AG04450 (cell line): Measurements from ENCODE around the gene PPARA. TPM values are rescaled to one million over a fixed set of nuclear protein-coding genes. Genes with fewer than 3 reads are reported as not detected.

ENCODE experiments used
- CTCF ChIA-PET: fragments of 300-600, 350-600 bp; formaldehyde crosslinking; extraction: SDS; loops from one replicate; lab custom pipeline; 2022; ENCODE audit warnings: antibody characterized with exemption, inconsistent platforms; lab: Charles Lee
- POLR2A ChIA-PET: fragments of 350-600 bp; formaldehyde crosslinking; extraction: SDS; loops from one replicate; lab custom pipeline; 2021; ENCODE audit warnings: antibody characterized with exemption, inconsistent platforms; lab: Yijun Ruan, JAX
- DNase-seq: peaks from one replicate; pipeline ENCODE4 v3.0.0-alpha.2; 2011; ENCODE audit warnings: low read depth, low spot score
- H3K27ac ChIP-seq: one replicate; pipeline ENCODE4 v1.5.1; 2012; ENCODE audit warnings: low read depth, low read length, control low read depth
- H3K27me3 ChIP-seq: one replicate; pipeline ENCODE4 v1.6.0; 2012; ENCODE audit warnings: low read length; ENCODE audit not compliant: control insufficient read depth, insufficient read depth
- H3K4me3 ChIP-seq: 2 replicates; pipeline ENCODE4 v1.5.1; 2011; ENCODE audit warnings: mild to moderate bottlenecking, low read depth, low read length, control low read depth
- H3K9me3 ChIP-seq: 2 replicates; pipeline ENCODE4 v1.5.1; 2012; ENCODE audit warnings: low read length; ENCODE audit not compliant: control insufficient read depth, insufficient read depth
- polyA plus RNA-seq: library from polyadenylated mRNA; depleted of rRNA; stranded (reverse); fragments of >200 nt; gene quantifications from 2 replicates; pipeline ENCODE4 v1.2.3, GENCODE V29; 2011
- TF ChIP-seq, protein P1 (sequence below): IDR thresholded peaks from 2 replicates; pipeline ENCODE4 v1.5.1; 2011; ENCODE audit warnings: low read depth, low read length, control low read depth, inconsistent platforms

The PPARA gene
- polyA plus RNA-seq, 1 experiment, result 10.4 TPM

- H3K27ac ChIP-seq, result no peak overlapping the region
- ChIA-PET POLR2A (no interaction called here), CTCF (no interaction called here)
- TF ChIP-seq, protein P1, sequence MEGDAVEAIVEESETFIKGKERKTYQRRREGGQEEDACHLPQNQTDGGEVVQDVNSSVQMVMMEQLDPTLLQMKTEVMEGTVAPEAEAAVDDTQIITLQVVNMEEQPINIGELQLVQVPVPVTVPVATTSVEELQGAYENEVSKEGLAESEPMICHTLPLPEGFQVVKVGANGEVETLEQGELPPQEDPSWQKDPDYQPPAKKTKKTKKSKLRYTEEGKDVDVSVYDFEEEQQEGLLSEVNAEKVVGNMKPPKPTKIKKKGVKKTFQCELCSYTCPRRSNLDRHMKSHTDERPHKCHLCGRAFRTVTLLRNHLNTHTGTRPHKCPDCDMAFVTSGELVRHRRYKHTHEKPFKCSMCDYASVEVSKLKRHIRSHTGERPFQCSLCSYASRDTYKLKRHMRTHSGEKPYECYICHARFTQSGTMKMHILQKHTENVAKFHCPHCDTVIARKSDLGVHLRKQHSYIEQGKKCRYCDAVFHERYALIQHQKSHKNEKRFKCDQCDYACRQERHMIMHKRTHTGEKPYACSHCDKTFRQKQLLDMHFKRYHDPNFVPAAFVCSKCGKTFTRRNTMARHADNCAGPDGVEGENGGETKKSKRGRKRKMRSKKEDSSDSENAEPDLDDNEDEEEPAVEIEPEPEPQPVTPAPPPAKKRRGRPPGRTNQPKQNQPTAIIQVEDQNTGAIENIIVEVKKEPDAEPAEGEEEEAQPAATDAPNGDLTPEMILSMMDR, result no peak
- no peaks in the 10 kb centered on the region; the same call in 1 of the 2 replicates for H3K9me3 ChIP-seq
- H3K27me3 ChIP-seq, result no peaks in the 10 kb centered on the region
- no peak overlapping the region for H3K4me3 ChIP-seq
- no peak for DNase-seq
These were observed 91.8 kb downstream of the PPARA start for GRCh38 chr22:46242076-46242475.

DNA sequence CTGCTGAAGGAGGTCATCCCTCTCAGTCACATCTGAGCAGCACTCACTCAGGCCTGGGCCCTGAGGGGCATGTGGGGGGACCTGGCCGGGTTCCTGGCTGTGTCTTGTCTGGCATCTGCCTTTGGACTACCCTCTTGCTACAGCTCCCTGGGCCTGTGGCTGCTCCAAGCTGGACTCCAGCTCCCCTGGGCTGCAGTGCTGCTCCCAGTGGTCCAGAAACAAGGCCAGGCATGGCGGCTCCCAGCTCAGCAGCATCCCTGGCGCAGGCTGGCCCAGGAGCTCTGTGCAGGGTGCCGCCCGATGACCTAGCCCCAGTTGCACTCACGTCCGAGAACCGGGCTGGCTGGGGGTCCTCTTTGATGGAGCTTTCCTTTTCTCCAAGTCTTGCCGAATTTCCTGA lies 94.4 kb downstream of the PPARA start:
- H3K9me3 ChIP-seq, result no peaks in the 10 kb centered on the region; the same call in 1 of the 2 replicates
- TF ChIP-seq, protein P1, result no peak
- POLR2A ChIA-PET, result no interaction called here
- no peak overlapping the region for H3K4me3 ChIP-seq
- CTCF ChIA-PET, result interaction anchor here (1.1 kb wide), 1 partner anchor 250 kb away, joined by 3 read pairs; no protein-coding TSS in a partner anchor
- H3K27me3 ChIP-seq, result no peaks in the 10 kb centered on the region
- no peak overlapping the region for H3K27ac ChIP-seq
- no peak for DNase-seq

- no peaks in the 10 kb centered on the region for H3K27me3 ChIP-seq
- H3K4me3 ChIP-seq, result no peak overlapping the region
- ChIA-PET POLR2A (no interaction called here), CTCF (interaction anchor here (0.6 to 1.4 kb wide), 3 partner anchors 22 to 298 kb away, joined by 3 to 4 read pairs (median 3); partner anchors contain the start of gene TTC38)
- DNase-seq, result no peak
- no peak overlapping the region for H3K27ac ChIP-seq
- TF ChIP-seq, protein P1, result no peak
- H3K9me3 ChIP-seq, result no peaks in the 10 kb centered on the region; the same call in 1 of the 2 replicates
These were observed 95.2 kb downstream of the PPARA start for GRCh38 chr22:46245511-46245910.

- ChIA-PET CTCF (interaction anchor here (0.6 to 1.4 kb wide), 3 partner anchors 22 to 252 kb away, joined by 3 read pairs; partner anchors contain the start of gene TTC38), POLR2A (no interaction called here)
- H3K4me3 ChIP-seq, result no peak overlapping the region
- DNase-seq, result no peak
- H3K9me3 ChIP-seq, result peaks cover 3% of the 10 kb centered on the region; the same call in 1 of the 2 replicates
- TF ChIP-seq, protein P1, result no peak
- no peaks in the 10 kb centered on the region for H3K27me3 ChIP-seq
- no peak overlapping the region for H3K27ac ChIP-seq
These were observed 95.9 kb downstream of the PPARA start for GRCh38 chr22:46246178-46246577.

DNA sequence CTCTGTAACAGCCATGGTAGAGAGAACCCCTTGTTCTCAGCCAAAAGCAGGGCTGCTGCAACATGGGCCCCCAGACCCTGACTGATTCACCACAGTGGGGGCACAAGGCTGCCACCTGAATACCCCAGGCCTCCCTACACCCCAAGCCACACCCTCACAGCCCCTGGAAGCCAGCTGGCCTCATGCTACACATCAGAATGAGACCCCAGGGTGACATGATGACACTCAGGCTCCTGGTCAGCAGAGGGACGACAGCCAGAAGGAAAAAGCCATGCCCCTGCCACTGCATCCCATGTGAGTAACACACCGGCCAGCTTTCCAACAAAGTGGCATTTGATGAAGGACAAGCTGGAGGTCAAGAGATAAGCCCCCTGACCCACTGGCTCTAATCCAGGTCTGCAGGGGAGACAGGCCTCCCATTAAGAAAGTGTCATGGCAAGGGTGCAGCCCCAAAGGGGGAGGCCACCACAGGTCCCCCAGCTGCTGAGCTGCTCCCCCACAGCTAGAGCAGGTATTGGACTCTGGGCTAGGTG lies 97.2 kb downstream of the PPARA start:
- ChIA-PET POLR2A (no interaction called here), CTCF (interaction anchor here (0.5 kb wide), 1 partner anchor 241 kb away, joined by 3 read pairs; no protein-coding TSS in a partner anchor)
- no peak for DNase-seq
- no peak overlapping the region for H3K4me3 ChIP-seq
- peaks cover 3% of the 10 kb centered on the region; the same call in 1 of the 2 replicates for H3K9me3 ChIP-seq
- no peaks in the 10 kb centered on the region for H3K27me3 ChIP-seq
- H3K27ac ChIP-seq, result no peak overlapping the region
- TF ChIP-seq, protein P1, result no peak
